Activated CD8-positive, alpha-beta T cell treated with anti-CD3 and anti-CD28 coated beads, Interleukin-2, amount 10 ng/mL, durations not matched to agents 7 days and 5 days (primary cell): Measurements from ENCODE around the gene SNAP29. TPM values are rescaled to one million over a fixed set of nuclear protein-coding genes. Genes with fewer than 3 reads are reported as not detected.
A peak's percentile ranks its signal among the peaks of the same experiment; 100 is the strongest.

Experiments
- ATAC-seq: fragments of 150-1000 bp; cut with Tn5 transposase; one replicate; pipeline ENCODE4 v1.10.0; 2021; ENCODE audit warnings: moderate library complexity
- CTCF ChIA-PET: fragments of 350-600 bp; sonication (Branson Sonifier 250); formaldehyde crosslinking; loops from one replicate; lab custom pipeline; 2021; ENCODE audit warnings: antibody characterized with exemption; lab: Charles Lee
- POLR2A ChIA-PET: fragments of 350-600 bp; sonication (Branson Sonifier 250); formaldehyde crosslinking; loops from one replicate; lab custom pipeline; 2021; ENCODE audit warnings: antibody characterized with exemption; lab: Charles Lee
- DNase-seq: peaks from one replicate; pipeline ENCODE4 v3.0.0-alpha.2; 2020
- H3K27ac Mint-ChIP-seq: one replicate; pipeline ENCODE4 v1.8.0; 2021; ENCODE audit warnings: mild to moderate bottlenecking, mixed read lengths
- H3K27me3 Mint-ChIP-seq: one replicate; pipeline ENCODE4 v1.8.0; 2021; ENCODE audit warnings: low read depth, mixed read lengths
- H3K36me3 Mint-ChIP-seq: one replicate; pipeline ENCODE4 v1.8.0; 2021; ENCODE audit warnings: low read depth, mixed read lengths
- H3K4me1 Mint-ChIP-seq: one replicate; pipeline ENCODE4 v1.8.0; 2021; ENCODE audit warnings: low read depth, mixed read lengths
- H3K4me3 Mint-ChIP-seq: one replicate; pipeline ENCODE4 v1.8.0; 2021; ENCODE audit warnings: mild to moderate bottlenecking, mixed read lengths
- H3K9me3 Mint-ChIP-seq: one replicate; pipeline ENCODE4 v1.8.0; 2022; ENCODE audit warnings: mixed read lengths; ENCODE audit not compliant: insufficient read depth
- total RNA-seq, 2 experiments: library from RNA; stranded (reverse); gene quantifications; one replicate each; pipeline ENCODE4 v1.2.3, GENCODE V29; 2021

The SNAP29 gene
- total RNA-seq, 2 experiments from 2014 or later, result 30.7 to 32.3 TPM

DNA sequence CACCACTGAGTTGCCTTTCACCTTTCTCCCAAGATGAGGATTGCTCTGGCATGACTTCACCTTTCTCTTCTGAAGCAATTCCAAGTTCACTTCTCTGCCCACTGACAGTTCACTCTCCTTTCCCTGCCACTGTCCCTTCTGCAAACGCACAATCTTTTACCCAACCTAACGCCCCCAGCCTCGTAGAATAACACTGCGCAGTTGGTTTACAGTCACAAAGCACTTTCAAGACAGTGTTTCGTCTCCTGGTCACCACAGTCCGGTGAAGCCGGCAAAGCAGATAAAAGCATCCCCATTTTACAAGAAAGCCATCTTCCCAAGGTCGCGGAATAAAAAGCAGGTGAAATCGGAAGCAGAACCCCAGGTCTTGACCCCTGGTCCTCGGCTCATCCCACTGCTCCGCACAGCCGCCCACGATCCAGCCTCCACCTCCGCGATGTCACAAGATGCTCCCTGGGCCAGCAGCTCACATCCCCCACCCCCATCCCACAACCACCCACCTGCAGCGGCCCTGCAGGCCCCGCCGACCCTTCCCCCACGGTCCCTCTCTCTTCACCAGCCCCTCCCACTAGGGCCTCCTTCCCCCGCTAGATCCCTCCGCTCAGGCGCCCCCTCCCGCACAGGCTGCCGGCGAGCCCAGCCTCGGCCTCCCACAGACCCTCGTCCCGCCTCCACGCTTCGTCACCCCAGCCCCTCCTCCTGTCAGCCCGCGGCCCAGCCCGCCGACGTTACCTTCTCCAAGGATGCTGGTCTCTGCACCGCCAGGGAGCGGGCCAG is 781 bp upstream of the SNAP29 start:
- CTCF ChIA-PET, result no interaction called here

GRCh38 chr22:20859615-20860014 is 808 bp downstream of the SNAP29 start:
- Mint-ChIP-seq H3K36me3 (peaks cover 26% of the 10 kb centered on the region), H3K27me3 (no peaks in the 10 kb centered on the region), H3K4me3 (peak overlapping the region; percentile 89), H3K9me3 (no peaks in the 10 kb centered on the region), H3K4me1 (peaks cover 51% of the 10 kb centered on the region), H3K27ac (peak overlapping the region; percentile 81)
- ChIA-PET CTCF (interaction anchor here (0.7 to 1.8 kb wide), 3 partner anchors 19 to 62 kb away, joined by 3 to 4 read pairs (median 3); no protein-coding TSS in a partner anchor), POLR2A (interaction anchor here (0.6 to 1.1 kb wide), 3 partner anchors 35 to 1715 kb away, joined by 3 read pairs; partner anchors contain the start of gene ESS2)
- ATAC-seq (no peak), DNase-seq (no peak)

More for the DNA sequence above, 781 bp upstream of the SNAP29 start:
- H3K9me3 Mint-ChIP-seq, result no peaks in the 10 kb centered on the region
- no peaks in the 10 kb centered on the region for H3K27me3 Mint-ChIP-seq
- ATAC-seq (peak; percentile 69), DNase-seq (peak; percentile 86)
- H3K36me3 Mint-ChIP-seq, result peaks cover 18% of the 10 kb centered on the region
- POLR2A ChIA-PET, result interaction anchor here (0.7 kb wide), 1 partner anchor 45 kb away, joined by 3 read pairs; no protein-coding TSS in a partner anchor
- peak overlapping the region; percentile 88 for H3K27ac Mint-ChIP-seq
- H3K4me3 Mint-ChIP-seq, result peak overlapping the region; percentile 89
- peaks cover 49% of the 10 kb centered on the region for H3K4me1 Mint-ChIP-seq

GRCh38 chr22:20862540-20862939 is 3.7 kb downstream of the SNAP29 start:
- Mint-ChIP-seq H3K27ac (no peak overlapping the region), H3K27me3 (no peaks in the 10 kb centered on the region), H3K4me1 (peaks cover 46% of the 10 kb centered on the region), H3K4me3 (no peak overlapping the region), H3K9me3 (no peaks in the 10 kb centered on the region), H3K36me3 (peaks cover 27% of the 10 kb centered on the region)
- ChIA-PET CTCF (no interaction called here), POLR2A (no interaction called here)
- no peak for ATAC-seq
- no peak for DNase-seq

GRCh38 chr22:20863366-20863765 is 4.6 kb downstream of the SNAP29 start:
- ChIA-PET POLR2A (no interaction called here), CTCF (no interaction called here)
- DNase-seq (no peak), ATAC-seq (no peak)
- no peak overlapping the region for H3K4me3 Mint-ChIP-seq
- no peaks in the 10 kb centered on the region for H3K9me3 Mint-ChIP-seq
- H3K27ac Mint-ChIP-seq, result no peak overlapping the region
- H3K4me1 Mint-ChIP-seq, result peaks cover 48% of the 10 kb centered on the region
- H3K36me3 Mint-ChIP-seq, result peaks cover 27% of the 10 kb centered on the region
- H3K27me3 Mint-ChIP-seq, result no peaks in the 10 kb centered on the region

DNA sequence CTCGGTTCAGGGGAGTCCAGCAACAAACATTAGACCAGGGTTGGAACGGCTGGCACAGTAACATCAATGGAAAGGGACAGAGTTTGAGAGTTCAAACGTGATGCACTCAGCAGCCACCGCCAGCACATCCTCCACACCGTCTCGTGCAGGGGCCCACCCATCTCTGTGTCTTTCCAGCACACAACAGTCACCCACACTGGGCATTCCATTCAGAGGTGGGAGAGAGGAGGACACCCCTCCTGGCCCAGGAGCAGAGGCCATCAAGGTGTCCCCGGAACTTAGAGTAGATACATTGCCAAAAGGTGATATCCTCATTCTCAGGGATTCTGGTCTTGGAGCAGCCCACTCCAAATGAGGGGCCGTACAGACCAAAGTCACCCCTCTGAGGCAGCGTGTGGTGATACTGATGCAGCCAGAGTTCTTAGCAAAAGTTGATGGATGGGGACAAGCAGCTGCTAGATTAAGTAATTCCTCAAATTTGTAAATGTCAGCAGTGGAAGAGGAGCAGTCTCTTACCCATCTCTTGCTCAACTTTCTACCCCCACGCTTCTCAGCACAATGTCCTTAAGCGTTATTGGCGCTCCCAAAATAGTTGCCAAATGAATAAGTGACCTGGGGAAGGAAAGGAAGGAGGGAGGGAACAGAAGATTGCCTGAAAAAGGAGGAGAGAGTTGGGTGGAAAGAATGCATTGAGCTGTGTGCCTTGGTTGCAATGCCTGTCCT is 5.5 kb downstream of the SNAP29 start:
- H3K4me1 Mint-ChIP-seq, result peaks cover 46% of the 10 kb centered on the region
- ChIA-PET CTCF (no interaction called here), POLR2A (no interaction called here)
- no peaks in the 10 kb centered on the region for H3K9me3 Mint-ChIP-seq
- H3K27ac Mint-ChIP-seq, result peak overlapping the region; percentile 52
- DNase-seq, result no peak
- no peaks in the 10 kb centered on the region for H3K27me3 Mint-ChIP-seq
- ATAC-seq, result no peak
- H3K4me3 Mint-ChIP-seq, result no peak overlapping the region
- peaks cover 30% of the 10 kb centered on the region for H3K36me3 Mint-ChIP-seq

DNA sequence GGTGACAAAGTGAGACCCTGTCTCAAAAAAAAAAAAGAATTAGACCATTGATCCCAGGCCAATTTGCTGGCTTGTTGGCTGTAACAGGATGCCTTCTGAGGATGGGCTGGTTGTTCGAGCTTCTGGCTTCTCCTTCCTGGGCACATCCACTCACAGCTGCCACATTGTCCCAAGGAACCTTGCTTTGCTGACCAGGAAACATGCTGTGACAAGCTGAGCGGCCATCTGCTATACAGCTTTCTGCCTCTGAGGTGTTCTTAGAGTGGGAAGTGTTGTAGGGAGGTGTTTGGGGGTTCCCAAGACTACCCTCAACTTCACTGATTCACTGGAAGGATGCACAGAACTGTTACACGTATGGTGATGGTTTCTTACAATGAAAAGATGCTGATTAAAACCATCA is 6.5 kb downstream of the SNAP29 start:
- ChIA-PET POLR2A (interaction anchor here (0.6 kb wide), 1 partner anchor 879 kb away, joined by 4 read pairs; no protein-coding TSS in a partner anchor), CTCF (interaction anchor here (0.9 to 1.6 kb wide), 2 partner anchors 9 kb away, joined by 4 to 5 read pairs; no protein-coding TSS in a partner anchor)
- no peak overlapping the region for H3K27ac Mint-ChIP-seq
- H3K9me3 Mint-ChIP-seq, result no peaks in the 10 kb centered on the region
- no peak overlapping the region for H3K4me3 Mint-ChIP-seq
- DNase-seq, result no peak
- H3K36me3 Mint-ChIP-seq, result peaks cover 26% of the 10 kb centered on the region
- H3K27me3 Mint-ChIP-seq, result no peaks in the 10 kb centered on the region
- ATAC-seq, result no peak
- peaks cover 41% of the 10 kb centered on the region for H3K4me1 Mint-ChIP-seq

- no peak overlapping the region for H3K27ac Mint-ChIP-seq
Observed at GRCh38 chr22:20865875-20866445, 7.2 kb downstream of the SNAP29 start.

DNA sequence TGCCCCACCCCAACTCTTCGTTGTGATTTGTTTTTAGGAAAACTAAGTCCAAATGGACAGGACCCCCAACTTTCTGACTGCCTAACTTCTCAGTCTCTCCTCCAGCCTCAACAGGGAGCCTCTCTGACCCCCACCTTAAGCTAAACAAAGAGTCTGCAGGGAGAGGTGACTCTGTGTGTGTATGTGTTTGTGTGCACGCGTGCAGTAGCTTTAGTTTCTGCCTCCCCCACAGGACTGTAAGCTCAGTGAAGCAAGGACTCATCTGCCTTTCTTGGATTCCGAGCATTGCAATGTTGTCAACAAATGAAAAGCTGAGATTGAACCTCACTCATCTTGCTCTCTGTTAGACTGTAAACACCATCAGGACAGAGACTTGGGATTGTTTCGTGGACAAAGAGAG is 7.9 kb downstream of the SNAP29 start:
- CTCF ChIA-PET, result interaction anchor here (1.7 kb wide), 1 partner anchor 83 kb away, joined by 6 read pairs; no protein-coding TSS in a partner anchor
- Mint-ChIP-seq H3K27ac (no peak overlapping the region), H3K36me3 (peaks cover 24% of the 10 kb centered on the region), H3K4me1 (peaks cover 32% of the 10 kb centered on the region), H3K4me3 (no peak overlapping the region), H3K9me3 (no peaks in the 10 kb centered on the region), H3K27me3 (no peaks in the 10 kb centered on the region)
- POLR2A ChIA-PET, result no interaction called here
- ATAC-seq, result no peak
- DNase-seq, result no peak

More at GRCh38 chr22:20865875-20866445, 7.2 kb downstream of the SNAP29 start:
- no peak for DNase-seq
- H3K36me3 Mint-ChIP-seq, result peaks cover 24% of the 10 kb centered on the region
- peaks cover 35% of the 10 kb centered on the region for H3K4me1 Mint-ChIP-seq
- H3K4me3 Mint-ChIP-seq, result no peak overlapping the region
- CTCF ChIA-PET, result interaction anchor here (0.9 to 1.6 kb wide), 2 partner anchors 9 kb away, joined by 4 to 5 read pairs; no protein-coding TSS in a partner anchor
- POLR2A ChIA-PET, result interaction anchor here (0.6 kb wide), 1 partner anchor 880 kb away, joined by 4 read pairs; no protein-coding TSS in a partner anchor
- no peaks in the 10 kb centered on the region for H3K27me3 Mint-ChIP-seq
- no peaks in the 10 kb centered on the region for H3K9me3 Mint-ChIP-seq
- ATAC-seq, result peak; percentile 24

DNA sequence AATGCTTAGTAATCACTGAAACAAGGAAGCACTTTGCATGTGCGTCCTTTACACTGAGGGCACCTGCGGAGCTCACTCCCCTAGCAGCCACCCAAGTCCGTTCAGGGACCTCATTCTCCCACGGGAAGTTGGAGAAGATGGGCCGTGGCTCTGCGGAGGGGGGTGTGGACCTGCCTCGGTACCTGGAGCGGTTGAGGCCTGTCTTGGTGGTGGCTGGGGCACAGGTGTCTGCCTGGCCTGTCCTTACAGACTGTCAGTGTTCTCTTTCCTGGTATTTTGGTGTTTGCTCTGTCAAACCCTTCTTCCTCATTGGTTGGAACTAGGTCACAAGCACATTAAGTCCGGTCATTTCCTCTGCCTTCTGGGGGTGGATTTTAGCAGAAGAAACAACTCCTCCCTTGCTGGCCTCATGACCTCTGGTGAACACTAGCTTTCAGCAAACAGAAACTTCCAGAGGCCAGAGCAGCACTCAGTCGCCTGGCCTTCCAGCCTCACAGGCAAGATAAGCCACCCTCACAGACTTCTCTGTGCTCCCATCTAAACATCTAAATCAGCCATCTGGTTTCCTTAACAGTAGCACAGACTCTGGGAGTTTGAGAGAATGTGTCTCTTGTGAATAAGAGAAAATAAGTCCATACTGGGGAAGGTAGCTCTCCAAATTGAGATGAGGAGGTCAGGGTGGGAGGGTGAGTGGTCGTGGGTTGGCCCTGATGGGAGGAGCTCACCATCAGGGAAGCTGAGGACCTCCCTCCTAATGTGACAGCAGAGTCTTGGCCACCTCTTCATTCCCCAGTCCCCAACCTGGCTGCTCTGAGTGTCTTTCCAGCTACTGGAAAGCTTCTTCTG is 8.6 kb downstream of the SNAP29 start:
- DNase-seq (no peak), ATAC-seq (no peak)
- Mint-ChIP-seq H3K4me1 (peaks cover 27% of the 10 kb centered on the region), H3K36me3 (peaks cover 18% of the 10 kb centered on the region), H3K9me3 (no peaks in the 10 kb centered on the region), H3K27me3 (no peaks in the 10 kb centered on the region), H3K4me3 (no peak overlapping the region), H3K27ac (peak overlapping the region; percentile 17)
- ChIA-PET CTCF (interaction anchor here (1.0 to 1.7 kb wide), 2 partner anchors 19 to 84 kb away, joined by 3 to 6 read pairs; no protein-coding TSS in a partner anchor), POLR2A (no interaction called here)

- H3K9me3 Mint-ChIP-seq, result no peaks in the 10 kb centered on the region
- ChIA-PET CTCF (interaction anchor here (0.9 to 1.7 kb wide), 3 partner anchors 13 to 84 kb away, joined by 3 to 6 read pairs (median 3); no protein-coding TSS in a partner anchor), POLR2A (interaction anchor here (1.0 kb wide), 1 partner anchor 88 kb away, joined by 3 read pairs; no protein-coding TSS in a partner anchor)
- H3K36me3 Mint-ChIP-seq, result peaks cover 14% of the 10 kb centered on the region
- ATAC-seq, result no peak
- no peak overlapping the region for H3K27ac Mint-ChIP-seq
- H3K4me1 Mint-ChIP-seq, result peaks cover 19% of the 10 kb centered on the region
- H3K27me3 Mint-ChIP-seq, result no peaks in the 10 kb centered on the region
- DNase-seq, result no peak
- no peak overlapping the region for H3K4me3 Mint-ChIP-seq
Observed at GRCh38 chr22:20868025-20868962, 9.5 kb downstream of the SNAP29 start.
